ENCODE measurements around the gene ZNF593OS.

ZNF593OS gene

GRCh38 chr1:26122988-26123973 lies 48.4 kb downstream of the ZNF593OS start:
- Histone ChIP-seq H3K4me3 (ENCODE audit: low read depth, low read length) (no peak overlapping the region), H3K9me3 (ENCODE audit: control insufficient read depth, insufficient read depth, low read depth, low read length) (no peaks in the 10 kb centered on the region), H3K27me3 (ENCODE audit: control insufficient read depth, insufficient read depth, low read length) (no peaks in the 10 kb centered on the region), H3K4me1 (ENCODE audit: control insufficient read depth, insufficient read depth, low read length) (peaks cover 13% of the 10 kb centered on the region), H3K27ac (ENCODE audit: low read depth, low read length) (no peak overlapping the region), H3K9ac (ENCODE audit: low read length) (no peak overlapping the region), H3K36me3 (ENCODE audit: control insufficient read depth, insufficient read depth, low read length) (peaks cover 8% of the 10 kb centered on the region; the same call in 1 of the 2 replicates)

GRCh38 chr1:26121854-26122773 lies 49.5 kb downstream of the ZNF593OS start:
- no peak overlapping the region for H3K9ac ChIP-seq (ENCODE audit: low read length)

GRCh38 chr1:26119892-26120608 lies 51.6 kb downstream of the ZNF593OS start:
- H3K4me3 ChIP-seq (ENCODE audit: low read depth, low read length) = no peak overlapping the region
- H3K27ac ChIP-seq (ENCODE audit: low read depth, low read length) = no peak overlapping the region
- H3K9ac ChIP-seq (ENCODE audit: low read length) = no peak overlapping the region
- H3K36me3 ChIP-seq (ENCODE audit: control insufficient read depth, insufficient read depth, low read length) = peaks cover 11% of the 10 kb centered on the region; the same call in 1 of the 2 replicates
- H3K9me3 ChIP-seq (ENCODE audit: control insufficient read depth, insufficient read depth, low read depth, low read length) = no peaks in the 10 kb centered on the region
- H3K27me3 ChIP-seq (ENCODE audit: control insufficient read depth, insufficient read depth, low read length) = no peaks in the 10 kb centered on the region
- H3K4me1 ChIP-seq (ENCODE audit: control insufficient read depth, insufficient read depth, low read length) = no peaks in the 10 kb centered on the region

More at GRCh38 chr1:26121854-26122773, 49.5 kb downstream of the ZNF593OS start:
- no peaks in the 10 kb centered on the region for H3K9me3 ChIP-seq (ENCODE audit: control insufficient read depth, insufficient read depth, low read depth, low read length)
- H3K4me3 ChIP-seq (ENCODE audit: low read depth, low read length) = no peak overlapping the region
- H3K36me3 ChIP-seq (ENCODE audit: control insufficient read depth, insufficient read depth, low read length) = peaks cover 11% of the 10 kb centered on the region; the same call in 1 of the 2 replicates
- peaks cover 8% of the 10 kb centered on the region for H3K4me1 ChIP-seq (ENCODE audit: control insufficient read depth, insufficient read depth, low read length)
- no peaks in the 10 kb centered on the region for H3K27me3 ChIP-seq (ENCODE audit: control insufficient read depth, insufficient read depth, low read length)
- H3K27ac ChIP-seq (ENCODE audit: low read depth, low read length) = no peak overlapping the region

All from HUES6 (cell line).